Testis (tissue), 2 donors: ENCODE results near the gene COL4A3.

Source experiments
- CTCF ChIP-seq, 3 experiments: fragments of 450-650 bp in 2 of 3; fragments of 200-600 bp in 1 of 3; sonication (generic) in 1 of 3; IDR thresholded peaks; one replicate each; pipeline ENCODE4 v1.5.1; 2016 to 2019; ENCODE audit warnings: antibody characterized with exemption in 3 of 3, mild to moderate bottlenecking in 2 of 3, moderate library complexity in 1 of 3
- POLR2A ChIP-seq: fragments of 450-650 bp; IDR thresholded peaks from one replicate; pipeline ENCODE4 v1.6.1; 2017; ENCODE audit warnings: antibody characterized with exemption, mild to moderate bottlenecking, moderate library complexity

GRCh38 chr2:227125506-227125905 lies 38.9 kb upstream of the COL4A3 start:
- TF ChIP-seq CTCF (IDR thresholded peaks at IDR 0.05): no peak
- TF ChIP-seq POLR2A: no peak
